ENCODE measurements around the gene RBPMS2.
"Not testable (repeated sequence)": the region's sequence is repeated elsewhere in the genome, so short reads cannot be mapped to it uniquely, and the experiment has no call there.

The RBPMS2 gene

DNA sequence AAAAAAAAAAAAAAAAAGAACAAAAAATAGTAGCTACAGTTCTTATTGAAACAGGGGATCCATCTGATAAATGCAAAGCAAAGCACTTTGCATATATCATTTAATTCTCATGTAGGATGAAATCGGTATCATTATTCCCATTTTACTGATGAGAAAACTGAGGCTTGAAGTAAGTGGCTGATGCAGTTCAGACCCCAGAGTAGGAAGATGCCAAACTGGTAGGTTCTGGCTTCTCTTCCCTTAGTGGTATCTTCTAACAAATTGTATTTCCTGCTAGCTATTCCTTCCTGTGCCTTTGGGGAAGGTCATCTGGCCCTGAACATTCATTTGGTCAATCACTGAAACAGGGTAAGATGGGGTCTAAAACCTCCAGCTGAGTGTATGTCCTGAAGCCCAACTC is 28.1 kb upstream of the RBPMS2 start:
- ATAC-seq (ENCODE audit: low read depth) = no peak
- Mint-ChIP-seq H3K36me3 (no peaks in the 10 kb centered on the region), H3K27me3 (peaks cover 2% of the 10 kb centered on the region), H3K27ac (no peak overlapping the region), H3K4me1 (no peaks in the 10 kb centered on the region), H3K4me3 (no peak overlapping the region), H3K9me3 (no peaks in the 10 kb centered on the region)
- no peak for DNase-seq (ENCODE audit: low spot score in 2 of 2)

DNA sequence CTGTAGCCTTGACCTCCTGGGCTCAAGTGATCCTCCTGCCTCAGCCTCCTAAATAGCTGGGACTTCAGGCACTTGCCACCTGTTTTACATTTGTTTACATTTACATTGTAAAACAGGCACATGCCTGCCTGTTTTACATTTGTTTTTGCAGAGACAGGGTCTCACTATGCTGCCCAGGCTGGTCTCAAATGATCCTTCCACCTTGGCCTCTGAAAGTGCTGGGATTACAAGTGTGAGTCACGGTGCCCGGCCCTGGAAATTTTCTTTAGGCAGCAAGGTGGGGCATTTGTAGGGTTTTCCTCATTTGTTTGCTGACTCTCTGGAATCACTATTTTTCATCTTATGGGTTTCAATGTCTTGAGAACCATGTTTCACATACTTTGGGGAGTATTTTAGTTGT is 25.1 kb upstream of the RBPMS2 start:
- Mint-ChIP-seq H3K27me3 (no peaks in the 10 kb centered on the region), H3K4me1 (no peaks in the 10 kb centered on the region), H3K27ac (no peak overlapping the region), H3K36me3 (no peaks in the 10 kb centered on the region), H3K4me3 (no peak overlapping the region), H3K9me3 (no peaks in the 10 kb centered on the region)
- no peak for ATAC-seq (ENCODE audit: low read depth)
- no peak for DNase-seq (ENCODE audit: low spot score in 2 of 2)

DNA sequence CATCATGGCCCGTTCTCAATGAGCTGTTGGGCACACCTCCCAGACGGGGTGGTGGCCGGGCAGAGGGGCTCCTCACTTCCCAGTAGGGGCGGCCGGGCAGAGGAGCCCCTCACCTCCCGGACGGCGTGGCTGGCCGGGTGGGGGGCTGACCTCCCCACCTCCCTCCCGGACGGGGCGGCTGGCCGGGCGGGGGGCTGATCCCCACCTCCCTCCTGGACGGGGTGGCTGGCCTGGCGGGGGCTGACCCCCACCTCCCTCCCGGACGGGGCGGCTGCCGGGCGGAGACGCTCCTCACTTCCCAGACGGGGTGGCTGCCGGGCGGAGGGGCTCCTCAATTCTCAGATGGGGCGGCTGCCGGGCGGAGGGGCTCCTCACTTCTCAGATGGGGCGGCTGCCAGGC is 23.5 kb upstream of the RBPMS2 start:
- H3K9me3 Mint-ChIP-seq; DNase-seq (ENCODE audit: low spot score in 2 of 2); ATAC-seq (ENCODE audit: low read depth); H3K27ac Mint-ChIP-seq; H3K4me3 Mint-ChIP-seq; H3K27me3 Mint-ChIP-seq; H3K4me1 Mint-ChIP-seq; H3K36me3 Mint-ChIP-seq: not testable (repeated sequence)

DNA sequence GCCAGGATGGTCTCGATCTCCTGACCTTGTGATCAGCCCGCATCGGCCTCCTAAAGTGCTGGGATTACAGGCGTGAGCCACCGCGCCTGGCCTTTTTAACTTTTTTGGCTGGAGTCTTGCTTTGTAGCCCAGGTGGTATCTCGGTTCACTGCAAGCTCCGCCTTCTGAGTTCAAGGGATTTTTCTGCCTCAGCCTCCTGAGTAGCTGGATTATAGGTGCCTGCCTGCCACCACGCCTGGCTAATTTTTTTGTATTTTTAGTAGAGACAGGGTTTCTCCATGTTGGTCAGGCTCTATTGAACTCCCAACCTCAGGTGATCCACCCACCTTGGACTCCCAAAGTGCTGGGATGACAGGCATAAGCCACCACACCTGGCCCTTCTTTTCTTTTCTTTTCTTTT is 20.5 kb upstream of the RBPMS2 start:
- not testable (repeated sequence) for H3K36me3 Mint-ChIP-seq; H3K9me3 Mint-ChIP-seq; ATAC-seq (ENCODE audit: low read depth)

DNA sequence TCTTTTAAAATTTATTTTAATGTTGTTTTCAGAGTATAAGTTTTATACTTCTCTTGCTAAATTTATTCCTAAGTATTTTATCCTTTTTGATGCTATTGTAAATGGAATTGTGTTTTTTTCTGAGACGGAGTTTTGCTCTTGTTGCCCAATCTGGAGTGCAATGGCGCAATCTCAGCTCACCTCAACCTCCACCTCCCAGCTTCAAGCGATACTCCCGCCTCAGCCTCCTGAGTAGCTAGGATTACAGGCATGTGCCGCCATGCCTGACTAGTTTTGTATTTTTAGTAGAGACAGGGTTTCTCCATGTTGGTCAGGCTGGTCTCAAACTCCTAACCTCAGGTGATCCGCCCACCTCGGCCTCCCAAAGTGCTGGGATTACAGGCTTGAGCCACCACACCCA is 19.9 kb upstream of the RBPMS2 start:
- not testable (repeated sequence) for H3K9me3 Mint-ChIP-seq; H3K4me3 Mint-ChIP-seq; H3K27me3 Mint-ChIP-seq; H3K36me3 Mint-ChIP-seq; H3K27ac Mint-ChIP-seq; DNase-seq (ENCODE audit: low spot score in 2 of 2); H3K4me1 Mint-ChIP-seq; ATAC-seq (ENCODE audit: low read depth)

More for the DNA sequence above, 20.5 kb upstream of the RBPMS2 start:
- not testable (repeated sequence) for H3K27ac Mint-ChIP-seq; H3K27me3 Mint-ChIP-seq; H3K4me3 Mint-ChIP-seq; DNase-seq (ENCODE audit: low spot score in 2 of 2); H3K4me1 Mint-ChIP-seq

DNA sequence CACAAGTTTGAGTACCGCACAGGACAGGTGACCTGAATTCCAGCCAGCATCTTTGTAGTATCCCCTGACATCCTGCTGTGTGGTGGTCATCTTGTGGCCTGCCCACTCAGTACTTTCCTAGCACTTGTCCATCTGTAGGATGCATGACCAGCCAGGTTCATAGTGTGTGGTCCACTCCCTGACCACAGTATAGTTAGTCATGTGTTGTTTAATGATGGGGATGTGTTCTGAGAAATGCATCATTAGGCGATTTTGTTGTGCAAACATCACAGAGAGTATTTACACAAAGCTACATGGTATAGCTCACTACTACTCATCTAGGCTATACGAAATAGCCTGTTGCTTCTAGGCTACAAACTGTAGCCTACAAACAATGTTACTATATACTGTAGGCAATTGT is 16.9 kb upstream of the RBPMS2 start:
- H3K27ac Mint-ChIP-seq = no peak overlapping the region
- ATAC-seq (ENCODE audit: low read depth) (no peak), DNase-seq (ENCODE audit: low spot score in 2 of 2) (no peak)
- H3K4me3 Mint-ChIP-seq = no peak overlapping the region
- no peaks in the 10 kb centered on the region for H3K27me3 Mint-ChIP-seq
- H3K4me1 Mint-ChIP-seq = no peaks in the 10 kb centered on the region
- H3K9me3 Mint-ChIP-seq = no peaks in the 10 kb centered on the region
- H3K36me3 Mint-ChIP-seq = no peaks in the 10 kb centered on the region

DNA sequence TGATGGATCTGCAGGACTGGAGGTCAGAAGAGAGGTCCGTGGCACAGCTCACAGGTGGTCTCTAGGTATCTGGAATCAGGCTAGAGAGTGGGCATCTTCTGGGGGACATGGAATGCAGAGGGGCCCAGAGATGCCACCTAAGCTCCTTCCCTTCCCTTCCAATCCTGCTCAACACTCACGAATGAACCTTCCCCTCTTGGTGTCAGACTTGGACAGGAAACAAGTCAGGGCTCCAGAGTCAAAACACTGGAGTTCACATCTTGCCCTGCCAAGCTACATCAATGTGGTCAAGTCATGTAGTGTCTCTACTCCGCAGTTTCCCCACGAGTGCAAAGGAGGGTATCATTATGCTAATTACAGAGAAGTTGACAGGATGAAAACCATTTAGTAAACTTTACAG is 16.0 kb upstream of the RBPMS2 start:
- DNase-seq (ENCODE audit: low spot score in 2 of 2) = no peak
- no peaks in the 10 kb centered on the region for H3K27me3 Mint-ChIP-seq
- no peaks in the 10 kb centered on the region for H3K36me3 Mint-ChIP-seq
- ATAC-seq (ENCODE audit: low read depth) = no peak
- no peaks in the 10 kb centered on the region for H3K9me3 Mint-ChIP-seq
- no peaks in the 10 kb centered on the region for H3K4me1 Mint-ChIP-seq
- no peak overlapping the region for H3K4me3 Mint-ChIP-seq
- H3K27ac Mint-ChIP-seq = no peak overlapping the region

DNA sequence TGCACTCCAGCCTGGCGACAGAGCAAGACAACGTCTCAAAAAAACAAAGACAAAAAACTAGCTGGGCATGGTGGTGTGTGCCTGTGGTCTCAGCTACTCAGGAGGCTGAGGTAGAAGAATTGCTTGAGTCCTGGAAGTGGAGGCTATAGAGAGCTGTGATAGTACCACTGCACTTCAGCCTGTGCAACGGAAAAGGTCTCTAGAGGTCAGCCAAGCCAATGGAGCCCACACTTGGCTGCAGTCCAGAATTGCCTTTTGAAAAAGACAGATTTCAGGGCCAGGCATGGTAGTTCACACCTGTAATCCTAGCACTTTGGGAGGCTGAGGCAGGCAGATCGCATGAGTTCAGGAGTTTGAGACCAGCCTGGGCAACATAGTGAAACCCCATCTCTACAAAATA is 8.4 kb upstream of the RBPMS2 start:
- H3K4me1 Mint-ChIP-seq = peaks cover 8% of the 10 kb centered on the region
- no peaks in the 10 kb centered on the region for H3K27me3 Mint-ChIP-seq
- DNase-seq (ENCODE audit: low spot score in 2 of 2) (no peak), ATAC-seq (ENCODE audit: low read depth) (no peak)
- no peaks in the 10 kb centered on the region for H3K9me3 Mint-ChIP-seq
- no peaks in the 10 kb centered on the region for H3K36me3 Mint-ChIP-seq
- H3K27ac Mint-ChIP-seq = no peak overlapping the region
- H3K4me3 Mint-ChIP-seq = no peak overlapping the region

DNA sequence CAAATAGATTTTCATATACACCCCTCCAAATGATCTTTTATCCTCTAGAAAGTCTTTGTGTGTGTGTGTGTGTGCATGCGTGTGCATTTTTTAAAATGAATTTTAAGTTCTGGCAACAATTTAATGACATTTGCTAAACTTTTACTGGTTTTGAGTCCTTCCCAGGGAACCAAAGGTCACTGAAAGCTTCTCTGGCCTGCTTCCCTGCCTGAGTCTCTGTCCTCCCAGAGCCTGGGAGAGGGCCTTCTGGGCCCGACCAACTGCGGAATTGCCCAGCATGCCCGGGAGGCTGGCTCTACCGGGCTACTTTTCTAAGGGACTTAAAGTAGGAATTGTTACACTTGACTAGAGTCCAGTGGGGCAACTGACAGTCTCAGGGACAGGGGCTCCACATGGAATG is 7.4 kb upstream of the RBPMS2 start:
- DNase-seq (ENCODE audit: low spot score in 2 of 2) (no peak), ATAC-seq (ENCODE audit: low read depth) (no peak)
- Mint-ChIP-seq H3K9me3 (no peaks in the 10 kb centered on the region), H3K36me3 (no peaks in the 10 kb centered on the region), H3K4me3 (no peak overlapping the region), H3K27me3 (no peaks in the 10 kb centered on the region), H3K27ac (no peak overlapping the region), H3K4me1 (peaks cover 8% of the 10 kb centered on the region)

DNA sequence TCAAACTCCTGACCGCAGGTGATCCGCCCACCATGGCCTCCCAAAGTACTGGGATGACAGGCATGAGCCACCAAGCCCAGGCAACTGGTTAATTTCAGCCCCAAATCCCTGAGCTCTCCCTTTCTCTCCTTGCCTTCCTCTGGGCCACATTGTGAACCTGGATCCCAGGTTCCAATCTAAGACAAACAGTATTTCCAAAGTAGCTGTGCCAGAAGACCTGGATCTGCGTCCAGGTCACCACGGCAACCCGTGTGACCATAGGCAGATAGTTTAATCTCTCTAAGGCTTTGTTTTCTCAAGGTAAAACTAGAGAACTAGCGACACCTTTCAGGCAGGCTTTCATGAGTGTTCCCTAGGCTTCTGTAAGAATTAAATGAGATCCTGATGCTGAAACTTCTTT is 5.9 kb upstream of the RBPMS2 start:
- H3K4me1 Mint-ChIP-seq = peaks cover 8% of the 10 kb centered on the region
- ATAC-seq (ENCODE audit: low read depth) = no peak
- H3K27me3 Mint-ChIP-seq = peaks cover 1% of the 10 kb centered on the region
- H3K36me3 Mint-ChIP-seq = no peaks in the 10 kb centered on the region
- no peaks in the 10 kb centered on the region for H3K9me3 Mint-ChIP-seq
- H3K27ac Mint-ChIP-seq = no peak overlapping the region
- DNase-seq (ENCODE audit: low spot score in 2 of 2) = no peak
- H3K4me3 Mint-ChIP-seq = no peak overlapping the region

DNA sequence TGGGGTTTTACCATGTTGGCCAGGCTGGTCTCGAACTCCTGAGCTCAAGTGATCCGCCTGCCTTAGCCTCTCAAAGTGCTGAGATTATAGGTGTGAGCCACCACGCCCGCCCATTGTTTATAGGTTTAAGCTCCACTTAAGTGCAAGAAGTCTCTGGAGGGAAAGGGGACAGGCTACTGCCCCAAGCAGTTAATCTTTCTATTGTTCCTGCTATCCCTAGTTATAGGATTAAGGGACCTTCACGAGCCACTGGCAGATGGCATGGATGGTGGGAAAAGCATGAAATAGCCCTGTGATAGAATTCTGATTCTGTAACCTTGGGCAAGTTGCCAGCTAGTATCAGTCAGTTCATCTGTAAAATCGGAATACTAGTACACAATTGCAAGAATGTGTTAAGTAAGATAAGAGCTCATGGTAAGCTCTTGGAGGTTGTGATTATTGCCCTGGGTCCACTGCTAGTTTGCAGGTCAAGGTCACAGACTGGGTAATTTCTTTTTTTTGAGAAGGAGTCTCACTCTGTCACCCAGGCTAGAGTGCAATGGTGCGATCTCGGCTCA is 5.3 kb upstream of the RBPMS2 start:
- no peak overlapping the region for H3K4me3 Mint-ChIP-seq
- no peak for DNase-seq (ENCODE audit: low spot score in 2 of 2)
- no peaks in the 10 kb centered on the region for H3K36me3 Mint-ChIP-seq
- no peaks in the 10 kb centered on the region for H3K9me3 Mint-ChIP-seq
- peaks cover 3% of the 10 kb centered on the region for H3K27me3 Mint-ChIP-seq
- no peak for ATAC-seq (ENCODE audit: low read depth)
- no peak overlapping the region for H3K27ac Mint-ChIP-seq
- peaks cover 8% of the 10 kb centered on the region for H3K4me1 Mint-ChIP-seq

DNA sequence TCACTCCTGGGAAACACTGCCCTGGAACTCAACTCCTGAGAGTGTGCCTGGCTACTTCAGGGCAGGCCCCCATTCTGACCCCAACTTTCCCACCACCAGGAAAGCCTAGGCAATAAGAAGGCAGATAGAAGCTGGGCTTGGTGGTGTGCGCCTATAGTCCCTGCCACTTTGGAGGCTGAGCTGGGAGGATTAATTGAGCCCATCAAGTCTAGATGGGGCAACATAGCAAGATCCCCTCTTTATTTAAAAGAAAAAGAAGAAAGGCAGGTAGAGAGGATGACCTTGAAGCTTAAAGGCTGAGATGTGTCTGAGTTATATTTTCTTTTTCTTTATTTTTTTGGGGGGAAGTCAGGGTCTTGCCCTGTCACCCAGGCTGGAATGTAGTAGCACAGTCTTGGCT is 4.2 kb upstream of the RBPMS2 start:
- Mint-ChIP-seq H3K36me3 (no peaks in the 10 kb centered on the region), H3K4me1 (peaks cover 4% of the 10 kb centered on the region), H3K4me3 (no peak overlapping the region), H3K27ac (no peak overlapping the region), H3K9me3 (no peaks in the 10 kb centered on the region), H3K27me3 (peaks cover 4% of the 10 kb centered on the region)
- no peak for DNase-seq (ENCODE audit: low spot score in 2 of 2)
- no peak for ATAC-seq (ENCODE audit: low read depth)

DNA sequence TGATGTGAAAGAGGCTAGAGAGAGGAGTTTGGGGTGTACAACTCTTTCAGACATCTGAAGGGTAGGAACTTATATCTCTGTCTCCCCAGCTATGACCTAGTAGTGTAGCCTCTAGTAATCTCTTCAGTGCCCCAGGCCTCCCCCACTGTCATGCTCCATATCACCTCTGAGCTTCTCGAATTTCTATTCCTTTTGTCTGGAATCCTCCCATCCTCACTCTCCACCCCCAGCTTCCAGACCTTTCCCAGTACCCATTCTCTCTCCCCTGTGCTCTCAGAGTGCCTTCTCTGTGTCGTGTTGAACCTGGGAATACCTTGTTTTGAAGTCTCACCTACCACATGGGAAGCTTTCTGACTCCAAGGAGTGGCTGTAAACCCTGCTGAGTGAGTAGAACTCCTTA is 3.6 kb upstream of the RBPMS2 start:
- Mint-ChIP-seq H3K9me3 (no peaks in the 10 kb centered on the region), H3K4me3 (no peak overlapping the region), H3K27ac (no peak overlapping the region), H3K27me3 (peaks cover 8% of the 10 kb centered on the region), H3K4me1 (peaks cover 8% of the 10 kb centered on the region), H3K36me3 (no peaks in the 10 kb centered on the region)
- DNase-seq (ENCODE audit: low spot score in 2 of 2) (no peak), ATAC-seq (ENCODE audit: low read depth) (no peak)

DNA sequence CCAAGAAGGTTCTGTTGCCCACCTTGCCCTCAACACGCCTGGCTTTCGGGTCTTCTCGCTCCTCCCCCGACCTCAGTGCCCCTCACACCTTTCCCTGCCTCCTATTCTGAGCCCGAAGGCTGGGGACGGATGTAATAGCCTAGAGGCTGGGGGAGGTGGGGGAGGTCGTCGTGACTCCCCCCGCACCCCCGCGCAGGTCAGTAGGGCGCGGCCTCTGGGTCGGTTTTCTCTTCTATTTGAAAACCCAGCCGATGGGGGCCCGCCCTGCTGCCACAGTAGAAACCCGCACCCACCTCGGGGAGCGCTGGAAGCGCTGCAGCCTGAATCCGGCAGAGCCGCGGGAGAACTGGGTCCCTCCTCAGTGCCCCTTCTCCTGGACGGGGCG is 1.0 kb upstream of the RBPMS2 start:
- Mint-ChIP-seq H3K27ac (no peak overlapping the region), H3K4me3 (peak overlapping the region; percentile 71), H3K4me1 (peaks cover 4% of the 10 kb centered on the region), H3K36me3 (no peaks in the 10 kb centered on the region), H3K27me3 (peaks cover 14% of the 10 kb centered on the region), H3K9me3 (no peaks in the 10 kb centered on the region)
- DNase-seq (ENCODE audit: low spot score in 2 of 2) = no peak
- no peak for ATAC-seq (ENCODE audit: low read depth)

DNA sequence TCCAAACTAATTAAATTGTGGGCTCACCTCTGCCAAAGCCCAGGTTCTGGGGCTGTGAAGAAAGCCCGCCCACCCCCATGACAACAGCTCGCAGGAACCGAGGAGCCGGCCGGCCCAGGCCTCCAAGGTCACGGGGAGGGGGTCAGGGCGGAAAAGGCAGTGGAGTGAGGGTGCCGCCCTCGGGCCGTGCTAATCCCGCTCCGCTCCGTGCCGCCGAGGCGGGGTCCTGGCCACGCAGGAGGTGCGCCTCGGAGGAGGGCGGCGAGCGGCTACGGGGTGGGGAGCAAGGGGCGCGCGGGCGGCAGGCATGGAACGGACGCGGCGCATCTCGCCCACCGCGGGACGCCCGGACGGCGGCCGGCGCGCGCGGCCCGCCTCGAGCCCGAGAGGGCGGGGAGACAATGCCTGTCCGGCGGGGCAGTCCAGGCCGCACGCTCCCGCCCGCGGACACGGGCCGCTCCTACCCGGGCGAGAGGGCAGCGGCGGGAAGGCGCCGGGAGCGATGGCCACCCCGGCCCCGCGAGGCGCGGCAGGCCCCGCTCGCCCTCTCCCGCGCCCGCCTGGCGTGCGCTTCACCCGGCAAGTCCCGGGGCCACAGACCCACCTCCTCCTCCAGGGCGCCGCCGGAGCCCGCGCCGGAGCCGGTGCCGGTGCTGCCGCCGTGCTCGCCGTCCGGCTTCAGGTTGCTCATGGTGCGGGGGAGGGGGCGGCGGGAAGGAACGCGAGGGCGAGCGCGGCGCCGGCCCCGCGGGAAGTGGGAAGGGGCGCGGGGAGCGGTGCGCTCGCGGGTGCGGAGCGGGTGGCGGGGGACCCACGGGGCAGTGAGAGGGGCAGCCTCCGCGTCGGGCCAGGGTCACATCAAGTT is 528 bp downstream of the RBPMS2 start:
- H3K9me3 Mint-ChIP-seq = no peaks in the 10 kb centered on the region

More for the DNA sequence above, 528 bp downstream of the RBPMS2 start:
- peaks cover 14% of the 10 kb centered on the region for H3K27me3 Mint-ChIP-seq
- peaks cover 4% of the 10 kb centered on the region for H3K4me1 Mint-ChIP-seq
- no peaks in the 10 kb centered on the region for H3K36me3 Mint-ChIP-seq
- H3K27ac Mint-ChIP-seq = no peak overlapping the region
- DNase-seq (ENCODE audit: low spot score in 2 of 2) = peak in 1 of 2 donors; percentile 44
- H3K4me3 Mint-ChIP-seq = peak overlapping the region; percentile 67
- peak; percentile 67 for ATAC-seq (ENCODE audit: low read depth)

All from memory B cell (primary cell).